Stimulated activated CD4-positive, alpha-beta T cell treated with anti-CD3 and anti-CD28 coated beads, Interleukin-12 subunit alpha, Interleukin-12 subunit beta, amount 100 ng/mL, for 48 hours (primary cell): ENCODE data around the gene MCC.

Experiments used
- DNase-seq, 3 donors: peaks; one replicate each; pipeline ENCODE4 v3.0.0-alpha.2; 2020; ENCODE audit warnings: low read depth in 2 of 3, low spot score in 1 of 3

The MCC gene

DNA sequence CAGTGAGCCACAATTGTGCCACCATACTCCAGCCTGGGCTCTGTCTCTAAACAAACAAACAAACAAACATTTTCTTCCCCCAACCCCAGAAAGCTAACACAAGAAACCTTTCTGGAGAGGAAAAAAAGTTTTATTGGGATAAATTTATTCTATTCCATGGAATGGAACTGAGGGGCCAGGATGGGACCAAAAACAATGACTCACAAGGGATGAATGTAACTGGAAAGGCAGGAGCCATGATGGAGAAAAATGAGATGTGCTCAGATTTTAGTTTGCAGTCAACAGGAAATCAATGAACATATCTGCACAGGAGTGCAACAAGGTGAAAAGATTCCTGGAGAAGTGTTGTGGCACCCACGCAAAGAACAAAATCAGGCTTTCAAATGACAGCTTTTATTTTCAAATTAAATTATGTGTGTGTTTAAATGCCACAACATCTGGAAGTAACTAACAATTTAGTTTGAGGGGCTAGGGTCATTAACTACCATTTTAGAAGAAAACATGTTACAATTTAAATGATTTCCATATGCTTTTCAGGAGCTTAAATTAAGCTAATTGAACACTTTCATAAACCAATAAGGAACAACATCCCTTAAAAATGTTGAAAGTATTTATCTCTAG, 262.0 kb downstream of the MCC start:
- DNase-seq: no peak

DNA sequence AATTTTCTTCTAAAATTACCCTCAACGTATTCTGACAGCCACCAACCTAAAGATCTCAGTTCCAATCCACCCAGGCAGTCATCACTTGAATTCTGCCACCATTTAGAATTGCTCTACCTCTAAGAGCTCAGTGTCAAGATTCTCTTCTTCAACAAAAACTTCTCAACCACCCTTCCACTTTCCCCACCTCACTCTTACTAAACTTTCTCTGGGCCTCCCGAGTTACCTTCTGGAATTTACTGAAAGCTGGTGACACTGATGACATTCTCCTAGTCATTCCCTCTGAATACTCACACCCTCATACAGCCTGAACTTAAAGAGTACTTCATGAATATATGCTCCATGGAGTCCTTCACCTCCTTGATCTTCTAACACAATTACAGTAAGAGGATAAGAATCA, 263.0 kb downstream of the MCC start:
- DNase-seq: no peak

DNA sequence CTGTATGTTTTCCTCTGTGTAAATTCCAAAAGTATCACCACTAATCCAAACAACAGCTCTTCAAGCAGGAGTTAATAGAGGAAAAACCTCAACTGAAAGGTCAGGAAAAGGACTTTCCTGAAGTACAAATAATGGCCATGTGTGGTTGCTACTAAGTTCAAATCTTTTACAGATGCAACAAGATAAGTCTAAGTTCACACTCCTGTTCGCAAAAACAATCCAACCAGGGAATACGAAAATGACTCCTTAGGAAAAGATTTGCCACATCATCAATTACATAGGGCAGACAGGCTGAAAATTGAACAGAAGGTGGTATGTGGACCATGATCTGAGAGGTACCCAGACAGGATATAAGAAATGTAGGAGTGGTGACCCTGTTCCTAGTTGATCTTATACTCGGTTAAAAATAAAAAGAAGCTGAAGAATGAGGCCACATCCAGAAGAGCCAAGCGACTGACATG, 263.6 kb downstream of the MCC start:
- no peak for DNase-seq

DNA sequence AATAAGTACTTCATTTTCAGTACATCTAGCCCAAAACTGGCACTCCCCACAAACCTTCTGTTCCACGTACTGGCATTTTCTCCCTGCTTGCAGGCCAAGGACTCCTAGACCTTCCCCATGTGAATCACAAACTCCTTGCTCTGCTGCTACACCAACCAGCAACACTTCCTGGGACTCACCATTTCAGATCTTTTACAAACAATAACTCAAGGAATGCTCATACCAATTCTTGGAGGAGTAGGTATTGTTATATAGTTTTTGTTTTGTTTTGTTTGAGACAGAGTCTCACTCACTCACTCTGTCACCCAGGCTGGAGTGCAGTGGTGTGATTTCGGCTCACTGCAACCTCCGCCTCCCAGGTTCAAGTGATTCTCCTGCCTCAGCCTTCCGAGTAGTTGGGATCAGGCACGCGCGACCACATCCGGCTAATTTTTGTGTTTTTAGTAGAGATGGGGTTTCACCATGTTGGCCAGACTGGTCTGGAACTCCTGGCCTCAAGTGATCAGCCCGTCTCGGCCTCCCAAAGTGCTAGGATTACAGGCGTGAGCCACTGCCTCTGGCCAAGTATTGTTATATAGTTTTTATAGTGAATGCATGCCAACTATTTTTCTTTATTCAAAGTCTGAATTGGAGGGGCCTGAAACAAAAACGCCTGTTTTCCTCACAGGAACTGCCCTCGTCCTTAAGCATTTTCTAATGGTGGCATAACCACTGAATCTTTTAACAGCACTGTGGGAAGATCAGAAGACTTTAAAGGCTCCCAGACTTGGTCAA, 264.2 kb downstream of the MCC start:
- DNase-seq: no peak

DNA sequence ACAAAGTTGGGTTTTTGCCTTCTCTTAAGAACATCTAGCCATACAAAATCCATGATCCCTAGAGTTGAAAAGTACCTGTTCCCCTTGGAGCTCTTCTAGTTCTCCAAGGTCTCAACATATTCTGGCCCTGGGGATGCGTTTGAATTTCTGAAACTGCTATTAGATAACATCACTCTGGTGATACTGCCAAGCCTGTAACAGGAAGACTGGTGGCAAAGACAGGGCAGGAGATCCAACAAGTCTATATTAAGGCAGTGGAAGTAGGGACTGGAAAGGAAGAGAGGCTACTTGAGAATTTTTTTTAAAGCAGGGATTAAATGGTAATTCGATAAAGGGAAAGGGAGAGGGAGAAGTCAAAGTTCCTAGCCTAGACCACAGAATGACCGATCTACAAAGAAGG, 264.9 kb downstream of the MCC start:
- no peak for DNase-seq

DNA sequence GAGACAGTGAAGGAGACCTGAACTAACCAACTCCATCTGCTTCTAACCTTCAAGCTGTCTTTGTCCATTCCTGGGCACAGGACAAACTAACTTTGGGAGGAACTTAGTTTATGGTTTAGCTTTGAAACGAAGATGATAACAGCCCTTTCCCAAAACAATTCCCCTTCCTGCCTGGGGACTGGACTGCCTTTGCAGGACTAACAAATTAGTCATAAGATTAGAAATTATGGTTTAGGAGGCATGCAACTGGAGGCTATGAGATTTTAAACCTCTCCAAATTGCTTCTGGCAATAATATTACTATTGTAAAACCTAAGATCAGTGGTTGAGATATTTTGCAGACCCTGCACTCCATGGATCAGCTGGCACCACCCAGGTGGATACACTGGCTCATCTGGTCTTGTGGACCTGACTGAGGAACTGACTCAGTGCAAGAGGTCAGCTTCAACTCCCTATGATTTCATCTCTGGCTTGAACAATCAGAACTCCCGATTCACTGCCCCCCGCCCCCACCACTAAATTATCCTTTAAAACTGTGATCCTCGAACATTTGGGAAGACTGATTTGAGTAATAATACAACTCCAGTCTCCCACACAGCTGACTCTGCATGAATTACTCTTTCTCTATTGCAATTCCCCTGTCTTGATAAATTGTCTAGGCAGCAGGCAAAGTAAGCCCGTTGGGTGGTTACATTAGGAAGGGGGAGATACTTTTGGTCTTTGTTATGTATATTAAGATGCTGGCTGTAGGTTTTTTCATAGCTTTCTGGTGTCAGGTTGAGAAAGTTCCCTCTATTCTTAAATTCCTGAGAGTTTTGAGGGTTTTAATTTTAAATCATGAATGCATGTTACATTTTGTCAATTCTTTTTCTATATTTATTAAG, 266.7 kb downstream of the MCC start:
- DNase-seq: no peak

DNA sequence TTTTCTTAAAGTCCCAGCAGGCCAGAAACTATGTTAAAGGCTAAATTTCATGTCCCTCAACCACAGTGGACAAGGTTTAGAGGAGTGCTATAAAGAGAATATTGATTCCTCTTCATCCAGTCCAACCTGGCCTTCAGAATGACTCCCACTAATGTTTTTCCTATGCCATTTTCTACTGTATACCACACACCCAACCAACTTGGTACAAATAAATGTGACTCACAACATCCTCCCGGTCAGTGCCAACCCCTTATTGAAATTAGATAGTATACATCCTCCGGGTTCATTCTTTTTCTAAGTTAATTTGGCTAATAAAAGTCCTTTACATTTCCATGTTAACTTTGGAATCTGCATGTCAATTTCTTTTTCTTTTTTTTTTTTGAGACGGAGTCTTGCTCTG, 268.6 kb downstream of the MCC start:
- DNase-seq: no peak

DNA sequence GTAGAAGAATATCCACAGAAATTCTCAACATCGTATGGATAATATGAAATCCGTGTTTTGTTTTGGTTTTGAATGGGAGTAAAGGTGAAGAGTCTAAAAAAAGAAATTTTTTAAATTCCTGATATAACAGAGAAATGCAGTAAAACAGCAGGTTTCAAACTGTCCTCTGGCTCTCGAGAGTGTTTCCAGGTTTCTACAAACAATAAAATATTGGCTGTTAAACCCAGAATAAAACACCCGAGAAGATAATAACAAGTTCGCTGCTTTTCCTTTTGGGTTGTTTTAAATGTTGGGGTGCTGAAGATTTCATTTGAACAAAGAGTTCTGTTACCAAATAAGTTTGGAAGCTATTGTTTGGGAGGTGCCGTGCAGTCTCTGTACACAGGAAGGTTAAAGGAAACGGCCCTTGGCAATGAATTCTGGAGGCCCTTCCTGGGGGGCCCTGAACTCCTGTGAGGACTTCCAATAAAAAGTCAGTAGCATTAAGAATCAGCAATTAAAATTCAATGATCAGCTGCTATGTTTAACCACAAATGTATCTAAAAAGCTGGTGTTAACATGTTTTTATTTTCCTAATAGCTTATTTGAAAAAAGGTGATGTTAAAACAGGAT, 269.2 kb downstream of the MCC start:
- no peak for DNase-seq

DNA sequence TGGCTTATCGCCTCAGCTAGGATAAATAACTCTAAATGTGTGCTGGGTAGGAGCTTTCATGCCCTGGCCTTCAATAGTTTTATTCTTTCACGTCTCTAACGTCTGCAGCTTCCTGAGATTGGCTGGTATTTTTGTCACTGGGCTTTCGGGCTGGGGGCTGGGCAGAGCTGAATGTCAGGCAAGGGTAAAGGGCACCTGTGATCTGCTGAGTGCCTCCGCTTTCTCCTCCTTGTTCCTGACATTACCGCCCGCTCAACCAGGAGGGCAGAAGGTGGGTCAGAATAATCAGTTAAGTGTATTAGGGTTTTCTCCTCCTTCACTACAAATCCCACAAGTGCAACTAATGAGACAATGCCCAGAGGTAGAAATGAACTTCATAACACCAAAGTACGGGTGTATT, 270.1 kb downstream of the MCC start:
- no peak for DNase-seq

DNA sequence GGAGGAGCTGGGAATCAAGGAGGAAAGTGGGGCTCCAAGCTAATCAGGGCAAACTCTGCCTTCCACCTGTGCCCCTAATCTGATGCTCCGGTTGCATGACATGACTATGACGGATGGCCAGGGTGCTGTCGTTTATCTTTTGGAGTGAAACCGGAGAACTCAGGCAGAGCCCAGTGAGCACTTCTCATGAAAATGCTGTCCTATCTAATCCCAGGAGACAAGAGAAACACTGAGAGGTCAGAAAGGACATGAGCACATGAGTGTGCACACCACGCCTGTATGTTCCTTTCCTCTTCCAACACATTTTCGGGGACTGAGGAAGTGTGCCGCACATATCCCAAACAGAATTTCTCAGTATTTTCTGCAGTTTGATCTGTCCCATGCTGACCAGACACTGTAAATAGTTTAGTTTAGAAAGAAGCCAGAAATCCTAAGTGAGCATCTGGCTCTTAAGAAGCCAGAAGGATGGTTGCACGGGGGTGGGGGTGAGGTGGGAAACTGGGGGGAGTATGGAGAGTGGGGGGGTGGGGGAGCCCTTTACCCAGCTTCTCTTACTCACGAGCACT, 270.6 kb downstream of the MCC start:
- no peak for DNase-seq

DNA sequence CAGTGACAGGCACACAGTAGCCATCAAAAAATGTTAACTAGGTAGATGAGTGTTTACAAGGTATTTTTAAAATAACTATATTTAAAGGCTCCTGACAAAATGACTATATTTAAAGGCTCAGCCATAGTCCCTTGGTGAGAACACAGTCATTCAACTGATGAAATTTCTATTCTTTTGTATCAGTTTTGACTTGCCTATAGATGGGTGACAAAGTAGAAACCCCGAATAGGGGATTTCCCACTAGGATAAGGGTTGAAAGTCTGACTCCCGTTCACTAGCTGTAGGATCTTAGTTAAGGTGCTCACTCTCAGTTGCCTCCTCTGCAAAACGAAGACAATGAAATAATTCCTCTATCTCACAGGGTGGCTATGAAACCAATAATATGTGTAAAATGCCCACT, 271.7 kb downstream of the MCC start:
- DNase-seq: no peak

DNA sequence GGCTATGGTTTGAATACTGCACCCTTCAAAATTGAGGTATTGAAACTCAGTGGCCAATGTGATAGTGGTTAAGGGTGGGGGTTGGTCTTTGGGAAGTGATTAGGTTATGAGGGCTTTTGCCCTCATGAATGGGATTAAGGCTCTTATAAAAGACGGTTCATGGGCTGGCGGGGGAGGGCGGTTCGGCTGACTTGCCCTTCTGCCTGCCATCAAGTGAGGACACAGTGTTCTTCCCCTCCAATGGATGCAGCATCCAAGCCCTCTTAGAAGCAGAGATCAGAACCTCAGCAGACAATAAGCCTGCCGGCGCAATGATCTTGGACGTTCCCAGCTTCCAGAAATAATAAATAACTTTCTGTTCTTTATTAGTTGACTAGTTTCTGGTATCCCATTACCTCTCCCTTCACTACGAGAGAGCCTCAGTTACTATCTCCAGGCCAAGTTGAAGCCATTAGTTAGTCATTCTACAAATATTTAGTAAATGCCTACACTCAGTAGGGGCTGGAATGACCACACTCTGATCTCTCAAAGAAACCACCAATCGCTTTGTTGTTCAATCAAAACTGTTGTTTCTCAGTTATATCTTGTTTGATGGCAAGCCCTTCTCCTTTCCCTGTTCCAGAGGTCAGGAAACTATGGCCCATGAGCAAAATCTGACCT, 272.7 kb downstream of the MCC start:
- DNase-seq: no peak

DNA sequence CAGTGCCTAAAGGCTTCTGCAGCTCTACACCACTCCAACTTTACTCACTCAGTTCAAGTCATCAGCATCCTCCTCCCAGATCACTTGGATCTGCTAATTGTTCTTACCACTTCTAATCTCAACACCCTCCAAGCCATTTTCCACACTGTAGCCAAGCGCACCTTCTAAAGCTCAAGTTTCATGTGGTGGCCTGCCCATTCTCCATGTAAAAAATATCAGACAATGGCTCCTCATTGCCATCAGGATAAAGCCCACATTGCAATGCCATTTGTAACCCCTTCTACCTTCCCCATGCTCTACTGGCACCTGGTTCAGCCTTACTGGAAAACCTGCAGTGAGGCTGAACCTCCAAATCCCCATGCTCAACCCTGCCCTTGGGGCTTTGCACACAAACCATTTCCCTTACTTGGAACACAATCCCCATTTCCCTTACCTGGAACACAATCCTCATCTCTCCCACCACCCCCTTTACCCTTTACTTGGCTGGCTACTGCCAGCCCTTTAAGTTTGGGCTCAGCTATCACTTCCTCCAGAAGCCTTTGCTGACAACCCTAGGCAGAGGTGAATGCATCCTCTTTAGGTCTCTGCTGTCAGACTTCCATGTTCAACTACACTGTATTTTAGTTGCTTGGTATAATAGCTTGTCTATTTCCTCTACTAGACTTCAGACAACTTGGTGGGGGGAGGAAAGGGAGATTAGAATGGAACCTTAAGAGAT, 273.5 kb downstream of the MCC start:
- DNase-seq: no peak

DNA sequence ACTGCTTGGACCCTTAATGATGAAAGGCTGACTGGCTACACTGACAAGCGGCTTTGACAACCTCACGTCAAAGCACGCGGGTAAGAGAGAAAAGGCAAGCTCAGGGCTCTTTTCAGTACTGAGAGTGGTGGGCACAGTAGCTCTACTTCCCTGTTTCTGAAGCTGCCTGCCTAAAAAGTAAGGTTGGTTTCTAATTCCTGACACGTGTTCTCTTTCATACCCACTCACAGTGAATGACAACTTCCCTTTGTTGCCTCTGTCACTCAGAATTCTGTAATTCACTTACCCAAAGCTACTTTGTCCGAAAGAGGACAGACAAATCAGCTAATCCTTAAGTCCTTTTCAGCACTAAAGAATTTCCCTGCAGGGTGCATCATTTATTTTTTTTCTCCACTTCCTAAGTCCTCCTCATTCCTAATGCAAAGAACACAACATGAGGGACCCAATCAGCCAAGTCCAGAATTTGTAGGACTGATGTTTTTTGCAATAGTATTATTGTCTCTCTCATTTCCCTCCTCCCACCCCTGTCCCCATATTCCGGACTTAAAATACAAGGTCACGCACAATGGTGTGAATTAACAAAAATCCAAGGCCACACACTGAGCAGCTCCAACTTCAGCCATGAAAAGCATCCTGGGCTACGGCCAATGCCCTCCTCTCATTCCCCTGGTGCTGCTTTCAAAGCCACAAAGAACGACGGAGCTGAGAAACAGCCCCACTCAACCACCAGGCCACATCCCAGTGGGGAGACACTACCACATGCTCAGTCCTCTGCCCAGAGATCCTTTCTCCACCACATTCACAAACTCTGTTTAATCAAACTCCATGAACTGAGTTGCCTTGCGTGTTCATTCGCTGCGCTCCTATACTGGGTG, 274.5 kb downstream of the MCC start:
- DNase-seq: no peak

DNA sequence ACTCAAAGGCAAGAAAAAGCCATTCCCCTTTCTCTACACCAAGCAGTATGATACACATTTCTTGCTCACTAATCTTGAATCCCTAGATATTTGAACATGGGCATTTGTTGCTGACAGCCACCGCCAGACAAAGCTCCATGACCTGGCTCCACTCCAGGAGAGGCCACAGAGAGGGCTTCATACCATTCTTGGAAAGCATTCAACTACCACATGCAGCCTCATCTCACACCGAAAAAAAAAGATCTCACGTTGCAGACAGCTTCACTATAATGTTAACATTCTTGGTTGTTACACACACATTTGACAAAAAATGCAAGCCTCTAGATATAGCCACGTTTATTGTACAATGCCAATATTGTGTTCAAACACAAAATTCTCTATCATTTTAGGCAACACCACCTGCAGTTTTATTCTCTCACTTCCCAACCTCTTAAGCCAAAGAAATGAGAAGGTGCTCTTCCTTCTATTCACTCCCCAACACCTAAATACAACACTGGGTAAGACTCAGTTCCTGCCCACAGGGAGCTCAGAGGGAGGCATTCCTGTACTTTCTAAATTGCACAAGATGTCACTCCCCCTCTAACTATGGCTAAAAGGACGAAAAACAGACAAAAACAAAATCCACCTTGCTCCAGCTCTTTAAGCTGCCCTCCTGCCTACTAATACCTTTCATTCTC, 275.9 kb downstream of the MCC start:
- no peak for DNase-seq

DNA sequence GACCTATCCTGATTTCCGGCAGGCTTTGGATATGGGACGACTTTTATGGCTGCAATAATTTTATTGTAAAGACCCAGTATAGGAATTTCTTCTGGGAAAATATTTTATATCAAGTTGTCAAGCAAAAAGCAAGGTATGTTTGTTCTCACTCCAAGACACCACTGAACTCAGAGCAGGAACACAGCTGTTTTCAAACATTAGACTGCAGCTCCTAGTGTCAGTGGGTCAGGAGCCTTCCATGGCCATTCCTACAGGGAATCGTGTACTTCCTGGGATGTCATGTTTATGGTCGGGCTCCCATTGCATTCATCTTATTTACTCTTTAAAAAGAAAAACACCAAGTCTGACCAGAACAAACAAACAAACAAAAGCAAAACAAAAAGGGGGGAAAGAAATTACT, 278.8 kb downstream of the MCC start:
- no peak for DNase-seq

DNA sequence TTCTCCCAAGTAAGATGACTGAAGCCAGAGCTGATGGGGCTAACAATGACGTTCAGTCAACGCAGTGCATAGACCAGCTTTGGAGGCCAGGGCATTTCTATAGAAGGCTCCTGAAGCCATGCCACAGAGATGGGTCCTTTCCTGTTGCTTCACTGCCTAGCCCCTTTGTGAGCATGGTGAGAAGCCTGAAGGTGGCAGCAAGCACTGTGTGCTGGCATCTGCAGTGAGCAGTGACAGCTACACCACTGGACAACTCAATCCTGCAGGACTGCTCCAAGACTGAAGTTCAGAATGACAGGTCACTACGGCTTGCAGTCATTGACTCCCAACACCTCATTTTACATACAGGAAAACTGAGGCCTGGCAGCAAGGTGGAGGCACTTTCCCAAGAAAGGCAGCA, 282.4 kb downstream of the MCC start:
- no peak for DNase-seq

DNA sequence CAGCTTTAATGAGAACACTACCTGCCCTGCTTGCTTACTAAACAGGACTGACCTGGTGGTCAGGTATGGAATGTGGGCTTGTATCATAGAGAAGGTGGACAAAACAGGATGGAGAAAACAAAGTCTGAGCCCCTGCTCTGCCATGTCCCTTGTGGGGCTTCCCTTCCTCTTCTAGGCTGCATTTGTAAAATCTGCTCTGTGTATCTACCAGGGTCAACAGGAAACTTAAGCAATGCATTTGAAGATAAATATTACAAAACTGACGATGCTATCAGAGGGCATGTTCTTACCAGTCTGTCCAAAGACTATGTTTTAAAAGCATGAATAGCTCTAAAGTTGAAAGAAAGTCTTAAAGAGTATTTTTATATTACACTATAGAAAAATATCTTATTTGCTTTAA, 282.9 kb downstream of the MCC start:
- no peak for DNase-seq
